ENCODE results near the gene PPIL6. TPM values are rescaled to one million over a fixed set of nuclear protein-coding genes. Genes with fewer than 3 reads are reported as not detected.

PPIL6 gene
- total RNA-seq, 8 experiments from 2014 or later, result 0.87 to 22.4 (median 4.6) TPM

Other genes with a start within 250 kb of the PPIL6 start
- 100 to 1,000 TPM in 4 of 8 experiments, 10 to 100 TPM in 4; 32.8 to 198 (median 90.8) TPM for gene CD164, start 58.2 kb downstream of the PPIL6 start, total RNA-seq
- 10 to 100 TPM in 4 of 8 experiments, 1 to 10 TPM in 4; 2.4 to 13.5 (median 7.8) TPM for gene SMPD2, start 96 bp upstream of the PPIL6 start, total RNA-seq
- gene MICAL1, start 15.1 kb upstream of the PPIL6 start, total RNA-seq, result 10 to 100 TPM; 17.7 to 45.4 (median 29.8) TPM
- 10 to 100 TPM in 2 of 8 experiments, 1 to 10 TPM in 6; 5.1 to 17.4 (median 7.9) TPM for gene ZBTB24, start 42.6 kb upstream of the PPIL6 start, total RNA-seq